HEK293 (cell line): ENCODE measurements around the gene ATP6V0A4.

Source experiments
- CTCF ChIA-PET: fragments of 350-600 bp; formaldehyde crosslinking; extraction: SDS; loops from one replicate; lab custom pipeline; 2021; ENCODE audit warnings: antibody characterized with exemption; lab: Yijun Ruan, JAX
- POLR2A ChIA-PET: fragments of 300-600 bp; formaldehyde crosslinking; extraction: SDS; loops from one replicate; lab custom pipeline; 2020; ENCODE audit warnings: antibody characterized with exemption, inconsistent platforms; lab: Yijun Ruan, JAX
- H3K27ac ChIP-seq: fragments of 200-500 bp; sonication (Bioruptor generic); 2 replicates; pipeline ENCODE4 v1.5.1; 2014; ENCODE audit warnings: low read depth, low read length, control low read depth, inconsistent platforms; ENCODE audit errors: extremely low read depth
- H3K36me3 ChIP-seq, 2 experiments: fragments of 200-500 bp in 1 of 2; sonication (Bioruptor generic) in 1 of 2; 1 replicate in 1 of 2; 2 replicates in 1 of 2; pipeline ENCODE4 v1.5.1; 2014 to 2017; ENCODE audit warnings: inconsistent platforms in 2 of 2, low read length in 2 of 2; ENCODE audit not compliant: control insufficient read depth in 2 of 2, insufficient read depth in 1 of 2
- H3K4me1 ChIP-seq: fragments of 200-500 bp; sonication (Bioruptor generic); 2 replicates; pipeline ENCODE4 v1.5.1; 2014; ENCODE audit warnings: mild to moderate bottlenecking, low read length, inconsistent platforms; ENCODE audit not compliant: control insufficient read depth, insufficient read depth
- H3K4me3 ChIP-seq: 2 replicates; pipeline ENCODE4 v1.5.1; 2011; ENCODE audit warnings: low read depth, mild to moderate bottlenecking, control low read depth, low read length, moderate library complexity
- H3K9me3 ChIP-seq: fragments of 200-500 bp; sonication (Bioruptor generic); 2 replicates; pipeline ENCODE4 v1.5.1; 2014; ENCODE audit warnings: low read depth, low read length, inconsistent platforms; ENCODE audit not compliant: control insufficient read depth, insufficient read depth
- ELK4 ChIP-seq: IDR thresholded peaks from 2 replicates; pipeline ENCODE4 v1.6.1; 2011; ENCODE audit warnings: mild to moderate bottlenecking, low read depth, low read length, borderline replicate concordance
- HOXC10 ChIP-seq: sonication (generic); formaldehyde crosslinking; IDR thresholded peaks from 2 replicates; pipeline ENCODE4 v1.8.1; 2023; ENCODE audit warnings: mild to moderate bottlenecking, missing genetic modification reagents
- KLF10 ChIP-seq: fragments of 450-650 bp; IDR thresholded peaks from 2 replicates; pipeline ENCODE4 v1.5.1; 2018; ENCODE audit warnings: missing biosample characterization, mild to moderate bottlenecking, missing genetic modification characterization
- SCRT1 ChIP-seq: fragments of 450-650 bp; formaldehyde crosslinking; IDR thresholded peaks from 2 replicates; pipeline ENCODE4 v1.5.1; 2016; ENCODE audit warnings: missing biosample characterization, missing genetic modification characterization, borderline replicate concordance
- SCRT2 ChIP-seq: fragments of 450-650 bp; formaldehyde crosslinking; IDR thresholded peaks from 2 replicates; pipeline ENCODE4 v1.5.1; 2016; ENCODE audit warnings: missing biosample characterization, missing genetic modification characterization
- ZBTB11 ChIP-seq: fragments of 450-650 bp; formaldehyde crosslinking; conservative IDR thresholded peaks from 2 replicates; pipeline ENCODE4 v1.5.1; 2016; ENCODE audit warnings: low read depth, missing biosample characterization, missing genetic modification characterization
- ZBTB44 ChIP-seq: fragments of 450-650 bp; IDR thresholded peaks from 2 replicates; pipeline ENCODE4 v1.5.1; 2018; ENCODE audit warnings: missing biosample characterization, mild to moderate bottlenecking, missing genetic modification characterization
- ZIC2 ChIP-seq: fragments of 450-650 bp; formaldehyde crosslinking; IDR thresholded peaks from 2 replicates; pipeline ENCODE4 v1.5.1; 2016; ENCODE audit warnings: missing biosample characterization, missing genetic modification characterization
- ZNF10 ChIP-seq: fragments of 450-650 bp; formaldehyde crosslinking; IDR thresholded peaks from 2 replicates; pipeline ENCODE4 v1.5.1; 2017; ENCODE audit warnings: missing biosample characterization, missing genetic modification characterization
- ZNF112 ChIP-seq: fragments of 450-650 bp; formaldehyde crosslinking; IDR thresholded peaks from 2 replicates; pipeline ENCODE4 v1.5.0; 2017; ENCODE audit warnings: missing biosample characterization, missing genetic modification characterization
- ZNF146 ChIP-seq: fragments of 450-650 bp; formaldehyde crosslinking; IDR thresholded peaks from 2 replicates; pipeline ENCODE4 v1.5.1; 2016; ENCODE audit warnings: missing biosample characterization, missing genetic modification characterization
- ZNF202 ChIP-seq: fragments of 450-650 bp; formaldehyde crosslinking; IDR thresholded peaks from 2 replicates; pipeline ENCODE4 v1.5.1; 2016; ENCODE audit warnings: missing biosample characterization, missing genetic modification characterization, borderline replicate concordance
- ZNF37A ChIP-seq: fragments of 450-650 bp; IDR thresholded peaks from 2 replicates; pipeline ENCODE4 v1.5.1; 2018; ENCODE audit warnings: missing biosample characterization, missing genetic modification characterization
- ZNF426 ChIP-seq: fragments of 450-650 bp; formaldehyde crosslinking; IDR thresholded peaks from 2 replicates; pipeline ENCODE4 v1.5.1; 2017; ENCODE audit warnings: missing biosample characterization, missing genetic modification characterization, mild to moderate bottlenecking, inconsistent platforms, moderate library complexity
- ZNF433 ChIP-seq: fragments of 450-650 bp; formaldehyde crosslinking; IDR thresholded peaks from 2 replicates; pipeline ENCODE4 v1.5.1; 2016; ENCODE audit warnings: missing biosample characterization, missing genetic modification characterization, low read depth
- ZNF501 ChIP-seq: fragments of 450-650 bp; formaldehyde crosslinking; IDR thresholded peaks from 2 replicates; pipeline ENCODE4 v1.5.1; 2016; ENCODE audit warnings: missing biosample characterization, missing genetic modification characterization
- ZNF560 ChIP-seq: fragments of 450-650 bp; formaldehyde crosslinking; IDR thresholded peaks from 2 replicates; pipeline ENCODE4 v1.5.1; 2017; ENCODE audit warnings: missing biosample characterization, missing genetic modification characterization, borderline replicate concordance
- ZNF596 ChIP-seq: fragments of 450-650 bp; IDR thresholded peaks from 2 replicates; pipeline ENCODE4 v1.5.0; 2018; ENCODE audit warnings: missing biosample characterization, mild to moderate bottlenecking, missing genetic modification characterization, moderate library complexity
- ZNF654 ChIP-seq: fragments of 450-650 bp; formaldehyde crosslinking; IDR thresholded peaks from 2 replicates; pipeline ENCODE4 v1.5.1; 2016; ENCODE audit warnings: low read depth, missing biosample characterization, missing genetic modification characterization
- ZNF670 ChIP-seq: fragments of 450-650 bp; formaldehyde crosslinking; IDR thresholded peaks from 2 replicates; pipeline ENCODE4 v1.5.1; 2016; ENCODE audit warnings: missing biosample characterization, missing genetic modification characterization, low read depth
- ZNF677 ChIP-seq: fragments of 450-650 bp; IDR thresholded peaks from 2 replicates; pipeline ENCODE4 v1.5.0; 2018; ENCODE audit warnings: missing biosample characterization, mild to moderate bottlenecking, missing genetic modification characterization, moderate library complexity
- ZNF747 ChIP-seq: fragments of 450-650 bp; formaldehyde crosslinking; IDR thresholded peaks from 2 replicates; pipeline ENCODE4 v1.5.1; 2016; ENCODE audit warnings: missing biosample characterization, missing genetic modification characterization
- ZNF768 ChIP-seq: fragments of 450-650 bp; formaldehyde crosslinking; IDR thresholded peaks from 2 replicates; pipeline ENCODE4 v1.5.1; 2018; ENCODE audit warnings: missing biosample characterization, mild to moderate bottlenecking, missing genetic modification characterization
- ZNF837 ChIP-seq: fragments of 450-650 bp; formaldehyde crosslinking; IDR thresholded peaks from 2 replicates; pipeline ENCODE4 v1.5.1; 2016; ENCODE audit warnings: missing biosample characterization, missing genetic modification characterization
- ZSCAN16 ChIP-seq: fragments of 450-650 bp; formaldehyde crosslinking; IDR thresholded peaks from 2 replicates; pipeline ENCODE4 v1.5.1; 2016; ENCODE audit warnings: missing biosample characterization, missing genetic modification characterization

ATP6V0A4 gene

GRCh38 chr7:138809346-138809745 lies 11.3 kb upstream of the ATP6V0A4 start:
- no peaks in the 10 kb centered on the region for H3K4me1 ChIP-seq

GRCh38 chr7:138804618-138805017 lies 6.6 kb upstream of the ATP6V0A4 start:
- Histone ChIP-seq H3K27ac (no peak overlapping the region), H3K4me3 (no peak overlapping the region), H3K36me3 (no peaks in the 10 kb centered on the region), H3K9me3 (no peaks in the 10 kb centered on the region), H3K4me1 (no peaks in the 10 kb centered on the region)
- ChIA-PET CTCF (no interaction called here), POLR2A (no interaction called here)
- TF ChIP-seq ZNF670, result no peak
- no peak for TF ChIP-seq ZNF677 (tag by site-specific recombination)
- TF ChIP-seq SCRT2 (tag by site-specific recombination), result no peak
- no peak for TF ChIP-seq ZNF501 (tag by site-specific recombination)
- no peak for TF ChIP-seq HOXC10 (CRISPR knock-in tag)
- no peak for TF ChIP-seq ZNF202 (tag by site-specific recombination)
- no peak for TF ChIP-seq ZNF112 (tag by site-specific recombination)
- no peak for TF ChIP-seq KLF10 (tag by site-specific recombination)
- TF ChIP-seq ELK4, result no peak
- TF ChIP-seq ZNF747 (tag by site-specific recombination), result no peak
- TF ChIP-seq ZNF10 (tag by site-specific recombination), result no peak
- no peak for TF ChIP-seq ZNF433 (tag by site-specific recombination)
- TF ChIP-seq SCRT1 (tag by site-specific recombination), result no peak

More at GRCh38 chr7:138809346-138809745, 11.3 kb upstream of the ATP6V0A4 start:
- H3K36me3 ChIP-seq, result no peaks in the 10 kb centered on the region
- POLR2A ChIA-PET, result no interaction called here
- no peak overlapping the region for H3K27ac ChIP-seq
- no peaks in the 10 kb centered on the region for H3K9me3 ChIP-seq
- TF ChIP-seq KLF10 (tag by site-specific recombination) (no peak), SCRT2 (tag by site-specific recombination) (no peak), ZIC2 (no peak), ZNF433 (tag by site-specific recombination) (no peak), ZNF768 (tag by site-specific recombination) (no peak), ZSCAN16 (no peak), ZNF37A (tag by site-specific recombination) (no peak), ZNF426 (tag by site-specific recombination) (no peak), ZNF560 (tag by site-specific recombination) (no peak), ZBTB44 (tag by site-specific recombination) (no peak), ZBTB11 (tag by site-specific recombination) (no peak), ZNF837 (tag by site-specific recombination) (no peak), ZNF654 (tag by site-specific recombination) (no peak), ZNF596 (no peak), ZNF146 (no peak)
- H3K4me3 ChIP-seq, result no peak overlapping the region
- CTCF ChIA-PET, result no interaction called here
